HG03565 (cell line): ENCODE data around the gene OR6V1.
"Not testable (repeated sequence)": the region's sequence is repeated elsewhere in the genome, so short reads cannot be mapped to it uniquely, and the experiment has no call there.

Experiments used
- ATAC-seq: cut with Tn5 transposase; IDR thresholded peaks from one replicate; pipeline ENCODE4 v1.9.1; 2021; ENCODE audit warnings: mild to moderate bottlenecking, moderate library complexity; ENCODE audit not compliant: unreplicated experiment

Gene OR6V1

DNA sequence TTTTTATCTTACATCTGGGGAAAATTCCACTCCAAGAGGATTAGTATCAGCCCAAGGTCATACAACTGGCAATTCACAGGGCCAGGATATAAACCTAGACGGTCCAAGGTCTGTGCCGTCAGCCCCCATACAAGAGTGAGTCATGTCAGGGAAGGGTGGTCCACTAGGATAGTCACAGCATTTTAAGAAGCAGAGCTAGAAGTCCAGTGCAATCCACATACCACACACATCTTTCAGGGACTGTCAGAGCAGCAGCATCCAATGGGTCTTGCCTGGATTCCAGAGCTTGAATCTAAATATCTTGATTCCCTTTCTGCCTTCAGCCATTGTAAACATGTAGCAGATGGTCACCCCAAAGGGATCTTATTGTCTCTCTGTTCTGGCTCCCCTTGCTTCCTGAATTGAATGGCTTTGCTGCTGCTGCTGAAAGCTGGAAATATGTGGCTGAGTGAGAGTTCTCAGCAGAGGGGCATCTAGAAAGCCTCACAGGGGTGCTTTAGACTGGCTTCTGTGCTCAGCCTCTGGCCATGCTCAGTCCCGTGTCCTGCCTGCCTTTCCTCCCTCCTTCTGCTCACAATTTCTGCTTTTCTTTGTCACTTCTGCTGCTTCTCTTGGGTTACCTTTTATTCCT, 9.9 kb upstream of the OR6V1 start:
- ATAC-seq, result no peak

DNA sequence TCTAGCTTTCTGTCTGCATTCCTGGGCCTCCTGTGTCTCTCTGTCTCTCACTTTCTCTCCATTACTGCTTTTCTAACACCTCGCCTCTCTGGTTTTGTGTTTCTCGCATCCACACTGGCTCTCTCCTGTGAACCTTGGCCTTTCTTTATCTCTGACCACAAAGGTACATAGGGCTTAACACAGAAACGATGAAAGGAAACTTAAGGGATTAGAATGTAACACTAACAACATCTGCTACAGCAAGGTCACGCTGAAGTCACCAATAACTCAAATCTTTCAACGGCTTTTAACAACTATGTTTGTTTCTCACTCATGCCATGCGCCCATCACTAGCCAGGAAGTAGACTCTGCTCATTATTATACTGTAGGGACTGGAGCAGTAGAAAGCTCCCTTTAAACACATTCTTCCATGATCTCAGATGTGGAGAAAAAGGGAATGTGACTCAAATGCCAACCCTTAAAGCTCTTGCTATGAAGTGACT, 9.3 kb upstream of the OR6V1 start:
- no peak for ATAC-seq

GRCh38 chr7:143043391-143043790, 8.8 kb upstream of the OR6V1 start:
- ATAC-seq, result no peak

- ATAC-seq, result no peak
Observed at GRCh38 chr7:143046426-143046851, 5.7 kb upstream of the OR6V1 start.

DNA sequence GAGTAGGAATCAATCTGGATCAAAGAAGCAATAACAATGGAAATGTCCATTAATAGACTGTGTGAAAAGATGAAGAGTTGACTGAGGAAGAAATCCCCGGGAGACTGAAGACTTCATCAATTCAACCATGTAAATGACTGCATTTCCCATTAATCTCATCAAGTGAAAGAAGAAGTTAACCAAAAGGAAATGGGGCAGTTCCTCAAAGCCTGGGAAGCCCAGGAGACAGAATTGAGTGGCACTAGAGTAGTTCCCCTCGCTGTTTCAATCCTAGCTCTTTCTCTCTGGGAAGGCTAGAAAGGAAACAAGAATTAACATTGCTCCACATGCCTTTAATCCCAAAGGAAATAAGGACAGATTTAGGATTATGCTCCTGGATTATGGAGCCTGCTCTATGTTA, 4.8 kb upstream of the OR6V1 start:
- ATAC-seq, result no peak

GRCh38 chr7:143048827-143049226, 3.3 kb upstream of the OR6V1 start:
- no peak for ATAC-seq

- ATAC-seq, result no peak
Observed at GRCh38 chr7:143049362-143049761, 2.8 kb upstream of the OR6V1 start.

DNA sequence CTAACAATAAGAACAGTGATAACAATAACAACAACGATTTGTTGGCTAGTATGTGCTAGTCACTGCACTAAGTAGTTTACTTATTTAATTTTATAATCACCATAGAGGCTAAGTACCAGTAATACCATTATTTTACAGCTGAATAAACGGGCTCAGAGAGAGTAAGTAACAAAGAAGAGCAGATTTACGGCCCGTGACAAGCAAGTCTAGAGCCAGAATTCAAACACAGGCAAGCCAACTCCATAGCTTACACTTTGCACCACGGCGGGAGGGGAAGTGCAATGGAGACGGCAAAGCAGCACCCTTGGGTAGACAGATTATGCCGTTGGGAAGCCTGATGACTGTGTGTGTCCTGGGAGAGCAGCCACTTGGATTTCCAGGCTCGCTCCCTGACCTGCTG, 1.2 kb upstream of the OR6V1 start:
- no peak for ATAC-seq

- ATAC-seq, result no peak
Observed at GRCh38 chr7:143054621-143055020, 2.5 kb downstream of the OR6V1 start.

- no peak for ATAC-seq
Observed at GRCh38 chr7:143055754-143056153, 3.6 kb downstream of the OR6V1 start.

- no peak for ATAC-seq
Observed at GRCh38 chr7:143063741-143064140, 11.6 kb downstream of the OR6V1 start.

GRCh38 chr7:143068446-143068845, 16.3 kb downstream of the OR6V1 start:
- ATAC-seq, result no peak

DNA sequence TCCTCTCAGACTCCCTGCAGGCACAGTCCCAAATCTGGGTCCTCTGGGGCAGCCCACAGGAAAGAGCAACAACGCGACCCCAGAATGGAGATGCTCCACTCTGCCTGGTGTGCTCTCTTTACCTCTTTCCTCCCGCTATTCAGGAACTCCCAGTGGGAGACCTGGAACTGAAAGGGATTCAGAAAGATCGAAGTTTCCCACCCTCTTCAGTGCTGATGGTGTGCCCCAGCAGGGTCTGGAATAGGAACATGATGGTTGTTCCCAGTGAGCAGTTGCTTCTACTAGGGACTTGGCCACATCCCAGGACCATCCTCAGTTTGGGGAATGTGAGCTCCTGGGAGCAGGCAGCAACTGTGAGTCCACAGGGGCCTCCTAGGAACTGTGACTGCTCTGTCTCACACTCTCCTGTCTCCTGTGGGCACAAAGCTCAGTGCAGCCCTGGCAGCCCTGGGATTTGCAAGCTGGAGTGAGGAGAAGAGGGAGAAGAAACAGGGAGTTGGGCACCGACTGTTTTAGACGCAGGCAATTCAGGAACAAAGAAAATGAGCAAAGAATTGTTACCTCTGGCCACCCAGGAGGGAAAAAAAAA, 17.9 kb downstream of the OR6V1 start:
- no peak for ATAC-seq

GRCh38 chr7:143073556-143073955, 21.4 kb downstream of the OR6V1 start:
- no peak for ATAC-seq

GRCh38 chr7:143074141-143074540, 22.0 kb downstream of the OR6V1 start:
- ATAC-seq, result no peak

DNA sequence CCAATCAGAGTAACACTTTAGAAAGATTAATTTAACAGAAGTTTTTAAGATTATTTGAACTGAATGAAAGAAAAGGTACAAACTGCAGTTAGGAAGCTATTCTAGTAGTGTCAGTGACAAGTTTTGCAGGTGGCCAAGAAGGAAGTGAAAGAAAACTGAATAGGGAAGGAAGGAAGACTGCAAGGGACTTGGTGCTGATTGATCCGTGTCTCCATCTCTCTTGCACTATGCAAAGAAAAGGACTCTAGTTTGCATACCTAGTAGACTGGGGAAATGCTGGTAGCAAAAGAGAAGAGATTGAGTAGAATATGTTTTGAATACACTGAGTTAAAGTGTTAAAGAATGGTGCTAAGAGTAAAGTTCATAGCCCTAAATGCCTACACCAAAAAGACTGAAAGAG, 33.0 kb downstream of the OR6V1 start:
- no peak for ATAC-seq

DNA sequence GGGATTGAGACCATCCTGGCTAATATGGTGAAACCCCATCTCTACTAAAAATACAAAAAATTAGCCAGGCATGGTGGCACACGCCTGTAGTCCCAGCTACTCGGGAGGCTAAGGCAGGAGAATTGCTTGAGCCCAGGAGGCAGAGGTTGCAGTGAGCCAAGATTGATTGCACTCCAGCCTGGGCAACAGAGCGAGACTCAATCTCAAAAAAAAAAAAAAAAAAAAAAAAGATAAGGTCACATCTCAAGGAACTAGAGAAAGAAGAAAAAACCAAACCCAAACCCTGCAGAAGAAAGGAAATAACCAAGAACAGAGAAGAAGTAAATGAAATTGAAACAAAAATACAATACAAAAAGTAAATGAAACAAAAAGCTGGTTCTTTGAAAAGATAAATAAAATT, 33.5 kb downstream of the OR6V1 start:
- not testable (repeated sequence) for ATAC-seq

DNA sequence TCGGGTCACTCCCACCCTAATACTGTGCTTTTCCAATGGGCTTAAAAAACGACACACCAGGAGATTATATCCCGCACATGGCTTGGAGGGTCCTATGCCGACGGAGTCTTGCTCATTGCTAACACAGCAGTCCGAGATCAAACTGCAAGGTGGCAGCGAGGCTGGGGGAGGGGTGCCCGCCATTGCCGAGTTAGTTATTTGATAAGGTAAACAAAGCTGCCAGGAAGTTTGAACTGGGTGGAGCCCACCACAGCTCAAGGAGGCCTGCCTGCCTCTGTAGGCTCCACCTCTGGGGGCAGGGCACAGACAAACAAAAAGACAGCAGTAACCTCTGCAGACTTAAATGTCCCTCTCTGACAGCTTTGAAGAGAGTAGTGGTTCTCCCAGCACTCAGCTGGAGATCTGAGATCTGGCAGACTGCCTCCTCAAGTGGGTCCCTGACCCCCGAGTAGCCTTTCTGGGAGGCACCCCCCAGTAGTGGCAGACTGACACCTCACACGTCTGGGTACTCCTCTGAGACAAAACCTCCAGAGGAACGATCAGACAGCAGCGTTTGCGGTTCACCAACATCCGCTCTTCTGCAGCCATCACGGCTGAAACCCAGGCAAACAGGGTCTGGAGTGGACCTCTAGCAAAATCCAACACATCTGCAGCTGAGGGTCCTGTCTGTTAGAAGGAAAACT, 36.5 kb downstream of the OR6V1 start:
- ATAC-seq, result not testable (repeated sequence)

- ATAC-seq, result no peak
Observed at GRCh38 chr7:143096146-143096545, 44.0 kb downstream of the OR6V1 start.

GRCh38 chr7:143099579-143099978, 47.4 kb downstream of the OR6V1 start:
- not testable (repeated sequence) for ATAC-seq
